Stimulated activated memory B cell treated with anti-CD40 and anti-IgM and Interleukin-4, amounts not matched to agents 10 μg/mL and 1 μg/mL and 100 μg/mL, for 72 hours (primary cell): ENCODE measurements around the gene SEC62.

Source experiments
- ATAC-seq: fragments of 150-1000 bp; cut with Tn5 transposase; 2 replicates; pipeline ENCODE4 v1.10.0; 2021
- H3K27ac Mint-ChIP-seq: one replicate; pipeline ENCODE4 v1.8.0; 2022; ENCODE audit warnings: mild to moderate bottlenecking, mixed read lengths
- H3K27me3 Mint-ChIP-seq: one replicate; pipeline ENCODE4 v1.8.0; 2022; ENCODE audit warnings: mixed read lengths
- H3K36me3 Mint-ChIP-seq: one replicate; pipeline ENCODE4 v1.8.0; 2022; ENCODE audit warnings: mixed read lengths
- H3K4me1 Mint-ChIP-seq: one replicate; pipeline ENCODE4 v1.8.0; 2022; ENCODE audit warnings: mixed read lengths
- H3K4me3 Mint-ChIP-seq: one replicate; pipeline ENCODE4 v1.8.0; 2022; ENCODE audit warnings: mild to moderate bottlenecking, moderate library complexity, mixed read lengths
- H3K9me3 Mint-ChIP-seq: one replicate; pipeline ENCODE4 v1.8.0; 2022; ENCODE audit warnings: mixed read lengths

Gene SEC62

DNA sequence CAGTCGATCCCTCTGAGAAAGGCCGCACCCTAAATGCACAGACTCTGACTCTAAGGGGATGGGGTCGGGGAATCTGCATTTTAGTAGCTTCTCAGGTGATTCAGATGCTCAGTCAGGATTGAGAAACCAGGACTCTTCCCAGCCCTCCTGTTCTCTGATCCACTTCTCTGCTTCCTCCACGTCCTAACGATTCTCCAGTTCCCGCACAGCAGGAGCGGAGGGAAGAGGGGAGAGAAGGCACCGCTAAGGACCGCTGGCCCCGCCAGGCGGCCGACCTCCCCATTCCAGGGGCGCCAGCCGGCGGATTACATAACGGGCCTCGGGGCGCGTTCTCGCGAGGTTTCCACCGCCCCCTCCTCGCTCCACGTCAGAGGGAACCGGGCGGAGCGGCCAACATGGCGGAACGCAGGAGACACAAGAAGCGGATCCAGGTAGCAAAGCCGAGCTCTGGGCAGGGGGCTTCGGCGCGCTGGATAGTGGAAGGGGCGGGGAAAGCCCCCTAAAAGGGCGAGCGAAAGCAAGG lies at the start of gene SEC62:
Gene SEC62 (plus strand): TSS at position 380 of the 523 bp plus-strand sequence. CDS start 16 bp downstream, at position 396.
- H3K27me3 Mint-ChIP-seq = no peaks in the 10 kb centered on the region
- H3K27ac Mint-ChIP-seq = peak within 1 kb of the TSS; percentile 98
- peak; percentile 96 for ATAC-seq
- peaks cover 69% of the 10 kb centered on the region for H3K4me1 Mint-ChIP-seq
- peaks cover 26% of the 10 kb centered on the region for H3K36me3 Mint-ChIP-seq
- H3K9me3 Mint-ChIP-seq = peaks cover 9% of the 10 kb centered on the region
- H3K4me3 Mint-ChIP-seq = peak within 1 kb of the TSS; percentile 95

DNA sequence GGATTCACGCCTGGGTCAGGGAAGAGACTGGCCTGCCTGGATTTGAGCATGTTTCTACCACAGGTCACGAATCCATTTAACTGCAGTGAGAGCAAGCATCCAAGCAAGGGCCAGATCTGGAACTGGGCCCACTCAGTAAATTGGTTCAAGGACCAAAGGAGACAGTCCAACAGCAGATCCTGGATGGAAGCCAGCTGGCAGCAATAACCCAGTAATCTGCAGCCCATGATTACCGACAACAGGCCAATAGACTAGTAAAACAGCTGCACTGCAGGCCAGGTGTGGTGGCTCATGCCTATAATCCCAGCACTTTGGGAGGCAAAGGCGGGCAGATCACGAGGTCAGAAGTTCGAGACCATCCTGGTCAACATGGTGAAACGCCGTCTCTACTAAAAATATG lies 43.4 kb upstream of the SEC62 start:
- Mint-ChIP-seq H3K4me3 (no peak overlapping the region), H3K4me1 (no peaks in the 10 kb centered on the region), H3K9me3 (no peaks in the 10 kb centered on the region), H3K27ac (no peak overlapping the region), H3K36me3 (no peaks in the 10 kb centered on the region), H3K27me3 (no peaks in the 10 kb centered on the region)
- ATAC-seq = no peak

- Mint-ChIP-seq H3K27ac (no peak overlapping the region), H3K9me3 (no peaks in the 10 kb centered on the region), H3K4me1 (no peaks in the 10 kb centered on the region)
Measured at GRCh38 chr3:169923831-169924230, 42.8 kb upstream of the SEC62 start.

GRCh38 chr3:169929830-169930519 lies 36.6 kb upstream of the SEC62 start:
- peaks cover 52% of the 10 kb centered on the region for H3K4me1 Mint-ChIP-seq
- H3K4me3 Mint-ChIP-seq = no peak overlapping the region
- peak; percentile 49 for ATAC-seq
- no peaks in the 10 kb centered on the region for H3K27me3 Mint-ChIP-seq
- H3K9me3 Mint-ChIP-seq = peaks cover 2% of the 10 kb centered on the region
- H3K36me3 Mint-ChIP-seq = peaks cover 7% of the 10 kb centered on the region
- H3K27ac Mint-ChIP-seq = peak overlapping the region; percentile 94

More at GRCh38 chr3:169923831-169924230, 42.8 kb upstream of the SEC62 start:
- no peak overlapping the region for H3K4me3 Mint-ChIP-seq
- ATAC-seq = no peak
- H3K36me3 Mint-ChIP-seq = no peaks in the 10 kb centered on the region
- H3K27me3 Mint-ChIP-seq = no peaks in the 10 kb centered on the region

GRCh38 chr3:169930843-169931242 lies 35.8 kb upstream of the SEC62 start:
- Mint-ChIP-seq H3K27ac (peak overlapping the region; percentile 94), H3K36me3 (peaks cover 7% of the 10 kb centered on the region), H3K9me3 (peaks cover 2% of the 10 kb centered on the region), H3K27me3 (no peaks in the 10 kb centered on the region), H3K4me3 (no peak overlapping the region), H3K4me1 (peaks cover 60% of the 10 kb centered on the region)
- no peak for ATAC-seq

DNA sequence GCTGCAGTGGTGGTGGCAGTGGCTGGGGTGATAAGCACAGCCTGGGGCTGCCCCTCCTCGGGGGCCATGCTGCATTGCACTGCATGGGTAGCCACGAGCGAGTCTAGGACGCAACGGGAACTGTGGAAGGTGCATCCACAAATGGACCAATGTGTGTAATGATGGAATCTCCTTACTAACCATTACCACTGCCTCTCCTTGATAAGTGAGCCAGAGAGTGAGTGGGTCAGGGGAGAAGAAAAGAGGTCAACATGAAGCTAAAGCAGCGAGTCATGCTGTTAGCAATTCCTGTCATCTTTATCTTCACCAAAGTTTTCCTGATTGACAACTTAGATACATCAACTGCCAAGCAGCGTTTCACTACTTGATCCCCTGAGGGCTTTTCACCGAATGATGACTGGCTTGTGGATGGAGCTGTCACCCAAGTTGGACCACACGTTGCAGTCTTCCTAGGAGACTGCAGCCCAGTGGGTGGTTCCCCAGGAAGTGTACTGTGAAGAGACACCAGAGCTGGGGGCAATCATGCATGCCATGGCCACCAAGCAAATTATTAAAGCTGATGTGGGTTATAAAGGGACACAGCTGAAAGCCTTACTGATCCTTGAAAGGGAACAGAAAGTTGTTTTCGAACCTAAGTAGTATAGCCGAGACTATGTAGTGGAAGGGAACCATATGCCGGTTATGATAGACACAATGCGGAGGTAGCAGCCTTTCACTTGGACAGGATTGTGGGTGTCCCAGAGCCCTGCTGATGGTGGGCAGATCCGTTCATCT lies 34.7 kb upstream of the SEC62 start:
- Mint-ChIP-seq H3K9me3 (peaks cover 2% of the 10 kb centered on the region), H3K4me1 (peaks cover 62% of the 10 kb centered on the region), H3K27me3 (no peaks in the 10 kb centered on the region), H3K36me3 (peaks cover 7% of the 10 kb centered on the region), H3K27ac (peak overlapping the region; percentile 94), H3K4me3 (peak overlapping the region; percentile 51)
- ATAC-seq = peak; percentile 97

DNA sequence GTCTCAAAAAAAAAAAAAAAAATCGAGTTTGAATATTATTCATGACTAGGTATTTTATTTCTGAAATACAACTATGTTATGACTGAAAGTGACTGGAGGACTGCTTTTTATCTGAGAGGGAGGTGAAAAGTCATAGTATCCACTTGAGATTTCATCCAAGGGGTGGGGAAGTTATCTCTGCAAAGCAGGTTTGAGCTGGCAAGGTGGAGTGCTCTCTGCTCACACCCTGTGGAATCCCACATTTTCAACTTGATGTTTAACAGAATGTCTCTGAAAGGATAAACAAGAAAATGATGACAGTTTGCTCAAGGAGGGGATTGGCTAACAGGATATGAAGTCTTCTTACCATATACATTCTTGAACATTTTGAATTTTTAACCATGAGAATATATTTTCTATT lies 27.3 kb upstream of the SEC62 start:
- H3K27me3 Mint-ChIP-seq = no peaks in the 10 kb centered on the region
- H3K4me3 Mint-ChIP-seq = no peak overlapping the region

DNA sequence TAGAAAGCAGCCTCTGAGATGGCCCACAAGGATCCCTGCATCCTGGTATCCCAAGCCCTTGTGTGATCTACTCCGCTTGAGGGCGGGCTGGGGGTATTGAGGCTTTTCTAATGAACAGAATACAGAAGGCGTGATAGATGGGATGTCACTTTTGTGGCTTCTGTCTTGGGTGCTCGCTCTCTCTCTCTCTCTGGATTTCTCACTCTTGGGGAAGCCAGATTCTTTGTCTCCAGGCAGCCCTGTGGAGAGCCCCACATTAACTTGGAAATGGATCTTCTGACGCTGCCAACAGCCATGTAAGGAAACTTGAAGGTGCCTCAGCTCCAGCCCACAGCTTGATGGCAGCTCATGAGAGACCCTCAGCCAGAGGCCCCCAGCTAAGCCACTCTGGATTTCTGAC lies 26.9 kb upstream of the SEC62 start:
- Mint-ChIP-seq H3K27ac (peak overlapping the region; percentile 94), H3K4me3 (peak overlapping the region; percentile 48), H3K9me3 (peaks cover 6% of the 10 kb centered on the region), H3K4me1 (peaks cover 58% of the 10 kb centered on the region), H3K27me3 (no peaks in the 10 kb centered on the region), H3K36me3 (peaks cover 19% of the 10 kb centered on the region)
- ATAC-seq = no peak

More for the DNA sequence above, 27.3 kb upstream of the SEC62 start:
- peak overlapping the region; percentile 94 for H3K27ac Mint-ChIP-seq
- H3K36me3 Mint-ChIP-seq = peaks cover 19% of the 10 kb centered on the region
- H3K9me3 Mint-ChIP-seq = peaks cover 6% of the 10 kb centered on the region
- peaks cover 63% of the 10 kb centered on the region for H3K4me1 Mint-ChIP-seq
- ATAC-seq = no peak

DNA sequence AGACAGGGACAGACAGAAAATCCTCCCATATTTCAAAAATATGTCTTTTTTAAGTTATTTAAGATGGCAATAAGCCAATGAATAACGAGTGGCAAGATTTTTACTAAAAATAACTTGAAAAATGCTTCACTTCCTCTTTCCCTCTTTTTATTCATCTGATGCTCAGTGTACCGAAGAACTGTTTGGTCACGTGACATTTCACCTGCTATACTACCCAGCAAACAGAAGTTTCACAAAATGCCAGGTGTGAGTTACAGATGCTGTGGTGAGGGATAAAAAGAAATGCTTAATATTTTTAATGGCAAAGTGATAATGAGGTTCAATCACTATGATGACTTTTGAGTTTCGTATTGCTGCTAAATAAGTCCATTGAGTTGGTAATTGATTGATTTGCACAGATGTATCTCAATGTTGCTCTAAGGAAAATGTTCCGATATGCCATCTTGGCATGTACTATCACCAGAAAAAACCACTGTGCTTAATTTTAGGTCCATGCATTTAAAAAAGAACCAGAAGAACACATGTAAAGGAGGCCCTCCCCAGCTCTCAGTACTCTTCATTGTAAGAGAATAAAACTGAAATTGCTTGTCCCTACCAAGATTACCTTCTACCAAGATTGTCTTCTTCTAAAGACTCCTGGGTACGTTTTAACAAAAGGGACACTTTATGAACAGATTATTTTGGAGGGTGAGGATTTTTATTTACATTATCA lies 26.0 kb upstream of the SEC62 start:
- Mint-ChIP-seq H3K36me3 (peaks cover 19% of the 10 kb centered on the region), H3K27ac (peak overlapping the region; percentile 94), H3K4me3 (peak overlapping the region; percentile 64), H3K27me3 (no peaks in the 10 kb centered on the region), H3K9me3 (peaks cover 6% of the 10 kb centered on the region), H3K4me1 (peaks cover 58% of the 10 kb centered on the region)
- peak; percentile 88 for ATAC-seq

- H3K27me3 Mint-ChIP-seq = no peaks in the 10 kb centered on the region
- peaks cover 7% of the 10 kb centered on the region for H3K9me3 Mint-ChIP-seq
- peaks cover 71% of the 10 kb centered on the region for H3K4me1 Mint-ChIP-seq
- H3K4me3 Mint-ChIP-seq = peak overlapping the region; percentile 58
- peaks cover 5% of the 10 kb centered on the region for H3K36me3 Mint-ChIP-seq
- ATAC-seq = peak; percentile 96
- peak overlapping the region; percentile 94 for H3K27ac Mint-ChIP-seq
Measured at GRCh38 chr3:169945313-169945712, 21.3 kb upstream of the SEC62 start.

- Mint-ChIP-seq H3K4me1 (peaks cover 61% of the 10 kb centered on the region), H3K27ac (peak overlapping the region; percentile 94), H3K9me3 (peaks cover 7% of the 10 kb centered on the region), H3K27me3 (no peaks in the 10 kb centered on the region), H3K4me3 (no peak overlapping the region), H3K36me3 (peaks cover 5% of the 10 kb centered on the region)
- ATAC-seq = no peak
Measured at GRCh38 chr3:169946336-169946735, 20.3 kb upstream of the SEC62 start.

DNA sequence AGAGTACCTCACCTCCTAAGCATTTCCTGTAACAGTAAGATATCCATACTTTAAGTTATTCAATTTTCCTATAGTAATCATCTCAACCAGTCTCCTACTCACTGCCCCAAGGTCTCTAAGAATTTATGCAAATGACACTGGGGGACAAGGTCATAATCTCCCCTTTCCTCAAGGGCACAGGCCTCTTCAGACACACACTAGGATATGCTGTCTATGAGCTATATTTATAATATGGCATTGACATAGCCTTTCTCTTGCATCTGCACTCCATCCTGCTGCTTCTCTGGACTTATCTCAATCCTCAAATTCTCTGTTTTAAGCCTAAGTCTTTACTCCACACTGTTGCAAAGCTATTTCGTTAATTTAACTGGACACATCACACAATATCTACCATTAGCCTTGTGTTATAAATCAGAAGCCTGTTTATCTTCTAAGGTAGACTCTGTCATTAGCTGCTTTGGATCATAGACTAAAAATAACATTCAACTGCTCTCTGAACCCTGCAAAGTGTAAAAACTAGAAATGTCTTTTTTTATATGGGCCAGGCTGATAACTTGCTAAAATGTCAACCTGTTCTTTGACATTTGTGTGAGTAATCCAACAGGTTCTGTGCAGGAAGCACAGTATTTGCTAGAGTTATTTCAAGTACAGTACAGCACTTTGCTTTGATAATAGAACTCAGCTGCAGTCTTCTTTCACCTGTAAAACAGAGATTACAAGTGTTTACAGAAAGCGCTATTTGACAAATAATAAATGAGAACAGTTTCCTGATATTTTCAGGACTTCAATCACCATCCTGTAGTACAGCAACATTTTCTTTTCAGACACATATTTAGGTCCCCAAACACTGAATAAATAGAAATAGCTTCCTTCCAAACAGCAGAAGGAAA lies 17.8 kb upstream of the SEC62 start:
- Mint-ChIP-seq H3K4me3 (no peak overlapping the region), H3K4me1 (peaks cover 63% of the 10 kb centered on the region), H3K27me3 (no peaks in the 10 kb centered on the region), H3K36me3 (peaks cover 5% of the 10 kb centered on the region), H3K9me3 (peaks cover 10% of the 10 kb centered on the region), H3K27ac (peak overlapping the region; percentile 94)
- peak; percentile 71 for ATAC-seq

DNA sequence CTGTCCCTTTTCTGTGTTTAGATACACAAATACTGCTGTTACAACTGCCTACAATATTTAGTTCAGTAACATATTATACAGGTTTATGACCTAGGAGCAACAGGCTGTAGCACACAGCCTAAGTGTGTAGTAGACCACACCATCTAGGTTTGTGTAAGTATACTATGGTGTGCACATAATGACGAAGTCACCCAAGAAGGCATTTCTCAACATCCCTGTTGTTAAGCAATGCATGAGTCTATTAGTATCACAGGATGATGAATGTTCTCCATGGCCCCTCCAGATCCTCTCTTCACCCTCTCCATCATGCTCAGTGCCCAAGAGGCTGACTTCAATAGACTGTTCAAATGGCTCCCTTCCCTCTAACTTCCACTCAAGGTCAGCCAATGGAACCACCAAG lies 14.6 kb upstream of the SEC62 start:
- peak overlapping the region; percentile 97 for H3K27ac Mint-ChIP-seq

GRCh38 chr3:169953462-169954141 lies 13.0 kb upstream of the SEC62 start:
- Mint-ChIP-seq H3K27me3 (no peaks in the 10 kb centered on the region), H3K9me3 (peaks cover 6% of the 10 kb centered on the region), H3K4me3 (peak overlapping the region; percentile 69), H3K36me3 (peaks cover 5% of the 10 kb centered on the region), H3K4me1 (peaks cover 47% of the 10 kb centered on the region), H3K27ac (peak overlapping the region; percentile 97)
- ATAC-seq = peak; percentile 49

More for the DNA sequence above, 14.6 kb upstream of the SEC62 start:
- H3K36me3 Mint-ChIP-seq = peaks cover 5% of the 10 kb centered on the region
- H3K4me3 Mint-ChIP-seq = no peak overlapping the region
- ATAC-seq = no peak
- H3K4me1 Mint-ChIP-seq = peaks cover 63% of the 10 kb centered on the region
- H3K9me3 Mint-ChIP-seq = peaks cover 10% of the 10 kb centered on the region
- no peaks in the 10 kb centered on the region for H3K27me3 Mint-ChIP-seq
